HG03442 (cell line): ENCODE measurements around the gene GPRIN3.
"Not testable (repeated sequence)": the region's sequence is repeated elsewhere in the genome, so short reads cannot be mapped to it uniquely, and the experiment has no call there.

Source experiments
- ATAC-seq: cut with Tn5 transposase; IDR thresholded peaks from one replicate; pipeline ENCODE4 v1.9.1; 2021; ENCODE audit warnings: mild to moderate bottlenecking, moderate library complexity; ENCODE audit not compliant: unreplicated experiment

The GPRIN3 gene

DNA sequence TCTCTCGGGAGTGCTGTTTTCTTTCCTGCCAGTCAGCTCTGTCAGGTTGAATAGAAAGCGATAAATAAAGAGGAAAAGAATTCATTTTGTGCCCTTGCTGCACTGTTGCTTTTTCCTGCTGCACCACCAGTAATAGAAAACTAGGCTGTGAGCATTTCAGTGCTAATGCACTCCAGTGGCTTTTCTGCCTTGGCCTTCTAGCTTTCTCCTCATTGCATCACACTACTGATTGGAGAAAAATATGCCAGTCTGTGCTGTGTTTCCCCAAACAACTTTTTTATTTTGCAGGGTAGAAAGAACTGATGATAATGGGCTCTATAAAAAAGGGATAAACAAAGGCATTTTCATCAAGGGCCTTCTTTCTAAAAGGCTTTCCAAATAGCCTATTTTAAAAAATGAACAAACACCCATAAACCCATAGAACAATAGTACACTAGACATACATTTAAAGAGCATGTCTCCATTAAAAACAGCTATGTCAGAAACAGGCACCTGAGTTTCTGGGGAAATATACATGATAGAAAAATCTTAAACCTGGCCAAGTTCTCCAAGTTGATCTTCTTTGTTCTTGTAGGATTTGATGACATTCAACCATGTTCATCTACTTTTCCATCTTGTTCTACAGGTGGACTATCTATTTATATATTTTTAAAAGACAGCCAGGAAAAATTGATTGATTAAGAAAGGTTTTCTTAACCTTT is 86.3 kb downstream of the GPRIN3 start:
- no peak for ATAC-seq

DNA sequence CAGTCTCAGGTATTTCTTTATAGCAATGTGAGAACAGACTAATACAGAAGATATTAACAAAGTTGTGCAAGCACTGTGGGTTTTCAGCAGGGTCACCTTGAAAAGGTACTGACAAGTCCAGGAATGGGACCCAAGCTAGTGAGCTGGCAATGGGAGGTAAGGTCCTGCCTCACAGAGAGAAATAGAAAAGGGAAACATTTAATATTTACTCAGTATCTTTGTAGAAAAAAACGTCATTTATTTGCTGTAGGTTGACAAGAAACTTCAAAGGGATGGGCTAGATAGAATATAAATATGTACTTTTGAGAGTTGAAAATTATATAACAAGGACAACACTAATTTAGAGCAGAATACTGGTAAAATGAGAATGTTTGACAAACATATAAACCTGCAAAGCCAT is 89.0 kb downstream of the GPRIN3 start:
- ATAC-seq, result no peak

DNA sequence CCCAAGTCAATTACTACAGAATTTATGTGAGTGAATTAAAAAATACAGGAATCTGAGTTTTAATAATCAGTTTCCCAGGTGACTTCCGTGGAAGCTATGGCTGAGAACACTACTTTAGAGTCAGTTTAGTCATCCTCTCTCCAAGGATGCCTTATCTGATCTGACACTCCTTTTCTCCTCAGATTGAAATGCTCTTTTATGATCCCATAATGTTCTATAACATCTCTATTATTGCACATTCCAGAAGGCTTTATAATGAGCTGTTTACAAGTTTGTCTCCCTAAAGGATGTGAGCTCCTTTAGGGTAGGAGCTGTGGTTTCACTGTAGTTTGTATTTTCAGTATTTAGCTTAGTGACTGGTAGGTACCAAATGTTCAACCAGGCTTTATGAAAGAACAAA is 90.0 kb downstream of the GPRIN3 start:
- no peak for ATAC-seq

DNA sequence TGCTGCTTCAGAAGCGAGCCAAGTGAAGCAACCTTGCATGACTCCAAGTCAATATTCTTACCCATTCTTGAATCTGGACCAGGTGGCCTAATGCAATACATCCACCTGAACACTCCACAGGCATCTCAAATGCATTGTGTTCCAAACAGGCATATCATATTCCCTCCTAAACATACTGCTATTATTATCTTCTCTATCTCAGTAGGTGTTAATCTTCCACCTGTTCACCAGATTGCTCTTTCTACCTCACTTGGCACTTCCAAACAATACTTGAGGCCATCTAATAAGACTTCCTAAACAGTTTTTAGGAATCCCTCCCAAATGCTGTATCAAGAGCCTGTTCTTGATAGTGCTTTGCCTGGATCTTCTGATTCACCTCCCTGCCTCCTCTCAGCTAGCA is 90.7 kb downstream of the GPRIN3 start:
- no peak for ATAC-seq

DNA sequence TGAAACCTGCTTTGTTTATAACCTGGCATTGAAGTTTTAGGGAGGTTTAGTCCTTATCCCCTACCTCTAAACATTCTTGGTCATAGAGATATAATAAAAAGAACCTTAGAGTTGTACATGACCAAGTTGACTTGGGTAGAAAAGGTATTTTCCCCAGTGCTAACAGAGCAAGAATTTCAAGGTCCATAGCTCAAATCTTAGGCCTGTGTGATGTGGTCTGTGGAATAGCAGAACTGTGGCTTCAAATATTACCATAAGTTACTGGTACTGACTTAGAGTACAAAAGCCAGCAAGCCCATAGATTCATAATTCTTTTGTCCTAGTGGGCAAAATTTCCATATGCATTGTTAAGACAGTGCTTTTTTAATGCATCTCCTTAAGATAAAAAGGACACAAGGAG is 91.2 kb downstream of the GPRIN3 start:
- no peak for ATAC-seq

DNA sequence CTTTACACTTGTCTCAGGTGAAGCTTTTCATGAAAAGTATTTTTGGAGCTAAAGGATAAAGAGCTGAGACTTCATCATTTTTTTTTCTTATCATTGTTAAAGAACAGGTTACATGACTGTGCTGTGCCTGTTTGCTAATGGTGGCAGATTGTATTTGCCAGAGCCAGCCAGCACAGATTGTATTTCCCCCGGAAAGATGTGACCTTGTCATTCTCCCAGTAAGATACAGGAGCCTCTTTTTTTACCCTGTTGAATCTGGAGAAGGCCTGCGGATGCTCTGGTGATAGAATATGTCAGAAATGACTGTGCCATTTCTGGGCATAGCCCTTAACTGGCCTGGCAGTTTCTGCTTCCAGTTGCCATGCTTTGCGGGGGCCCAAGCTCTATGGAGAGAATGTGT is 91.9 kb downstream of the GPRIN3 start:
- no peak for ATAC-seq

DNA sequence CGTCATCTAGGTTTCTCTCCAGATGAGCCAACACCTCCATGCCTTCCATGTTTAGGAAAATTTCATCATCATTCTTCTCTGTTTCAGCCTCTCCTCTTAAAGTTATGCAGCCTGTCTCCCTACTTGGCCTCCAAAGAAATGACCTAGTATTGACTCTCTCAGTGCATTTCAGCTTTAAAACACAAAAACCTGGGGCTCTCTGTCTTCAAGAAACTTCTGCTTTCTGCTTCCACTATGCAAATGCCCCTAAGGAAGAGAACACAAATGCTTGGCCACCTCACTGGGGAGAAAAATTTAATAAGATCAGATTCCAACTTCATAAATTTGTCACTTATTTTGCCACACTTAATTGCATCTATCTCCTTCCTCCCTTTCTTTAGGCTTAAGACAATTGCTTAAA is 93.3 kb downstream of the GPRIN3 start:
- ATAC-seq, result no peak

DNA sequence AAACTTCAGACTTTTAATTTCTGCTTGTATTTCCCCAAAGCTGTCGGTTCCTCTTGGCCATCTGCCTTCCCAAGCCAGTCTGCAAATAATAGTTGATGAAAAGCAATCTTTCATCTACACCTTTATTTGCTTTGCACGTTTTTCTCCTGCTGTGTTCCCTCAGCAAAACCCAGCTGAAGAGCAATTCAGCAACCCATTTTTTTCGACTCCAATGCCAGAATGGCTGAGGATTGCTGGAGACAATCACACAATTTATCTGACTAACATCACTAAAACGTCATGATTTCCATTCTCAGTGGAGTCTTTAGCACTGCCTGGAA is 94.3 kb downstream of the GPRIN3 start:
- ATAC-seq, result no peak

DNA sequence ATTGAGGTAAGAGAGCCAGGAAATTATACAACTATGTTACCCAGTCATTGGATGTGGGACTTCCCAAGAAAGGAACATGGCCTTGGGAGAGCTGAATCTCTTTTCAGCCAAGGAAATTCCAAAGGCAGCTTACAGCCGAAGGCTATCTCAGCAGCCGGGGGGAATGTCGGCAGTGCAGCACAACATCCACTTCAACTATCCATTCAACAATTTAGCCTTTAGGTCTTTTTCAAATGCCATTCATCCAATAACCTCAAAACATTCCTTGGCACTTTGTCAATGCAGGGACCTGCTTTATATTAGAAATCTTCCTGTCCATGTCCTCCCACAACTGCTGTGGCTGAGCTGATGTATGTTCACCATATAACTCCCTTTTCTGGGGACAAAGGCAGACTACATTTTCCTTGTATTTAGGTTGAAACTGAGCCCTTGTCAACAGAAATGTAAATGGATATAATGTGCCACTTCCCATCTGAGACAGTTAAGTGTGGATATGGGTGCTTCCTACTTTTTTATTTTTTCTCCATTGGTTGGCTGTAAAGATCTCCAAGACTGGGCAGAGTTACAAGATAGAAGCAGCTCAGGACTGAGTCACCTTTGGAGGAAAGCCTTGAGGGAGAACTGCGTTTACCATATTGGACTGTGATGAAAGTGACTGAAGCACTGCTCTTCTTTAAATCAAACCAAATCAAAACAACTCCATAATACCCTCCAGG is 94.8 kb downstream of the GPRIN3 start:
- ATAC-seq, result no peak

DNA sequence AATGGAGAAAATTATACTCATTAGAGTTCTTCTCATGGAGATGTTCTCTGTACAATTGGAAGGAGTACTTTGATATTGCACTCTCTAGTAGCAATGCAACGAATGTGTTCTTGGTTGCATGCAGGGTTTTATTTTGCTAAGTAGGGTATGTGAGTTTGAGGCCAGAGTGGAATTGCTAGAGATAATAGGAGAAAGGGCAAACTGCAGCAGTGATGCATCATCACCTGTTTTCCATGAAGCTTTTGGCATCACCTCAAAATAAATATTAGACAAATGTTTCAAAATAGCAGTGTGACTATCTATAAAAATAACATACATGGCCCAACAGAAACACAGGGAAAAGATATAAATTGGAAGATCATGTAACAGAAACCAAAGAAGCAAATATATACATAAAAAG is 103.0 kb downstream of the GPRIN3 start:
- ATAC-seq, result no peak

DNA sequence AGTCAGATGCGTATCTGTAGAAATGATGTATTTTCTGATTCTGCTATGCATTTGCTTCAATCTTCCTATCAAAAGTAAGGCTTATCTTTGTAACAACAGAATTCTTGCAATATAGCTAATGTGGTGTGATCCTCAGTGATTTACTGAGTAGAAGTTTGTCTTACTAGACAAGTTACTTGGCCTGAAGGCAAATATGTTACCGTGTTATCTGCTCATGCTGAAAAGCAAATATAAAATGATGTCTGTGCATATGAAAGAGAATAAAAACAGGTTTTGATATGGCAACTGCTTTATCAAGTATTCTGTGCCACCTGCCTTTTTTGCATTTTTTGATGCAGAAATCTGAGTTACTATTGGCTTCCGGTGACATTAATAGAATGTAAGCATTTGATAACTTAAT is 103.7 kb downstream of the GPRIN3 start:
- no peak for ATAC-seq

DNA sequence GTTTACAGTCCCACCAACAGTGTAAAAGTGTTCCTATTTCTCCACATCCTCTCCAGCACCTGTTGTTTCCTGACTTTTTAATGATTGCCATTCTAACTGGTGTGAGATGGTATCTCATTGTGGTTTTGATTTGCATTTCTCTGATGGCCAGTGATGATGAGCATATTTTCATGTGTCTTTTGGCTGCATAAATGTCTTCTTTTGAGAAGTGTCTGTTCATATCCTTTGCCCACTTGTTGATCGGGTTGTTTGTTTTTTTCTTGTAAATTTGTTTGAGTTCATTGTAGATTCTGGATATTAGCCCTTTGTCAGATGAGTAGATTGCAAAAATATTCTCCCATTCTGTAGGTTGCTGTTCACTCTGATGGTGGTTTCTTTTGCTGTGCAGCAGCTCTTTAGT is 108.2 kb downstream of the GPRIN3 start:
- not testable (repeated sequence) for ATAC-seq

DNA sequence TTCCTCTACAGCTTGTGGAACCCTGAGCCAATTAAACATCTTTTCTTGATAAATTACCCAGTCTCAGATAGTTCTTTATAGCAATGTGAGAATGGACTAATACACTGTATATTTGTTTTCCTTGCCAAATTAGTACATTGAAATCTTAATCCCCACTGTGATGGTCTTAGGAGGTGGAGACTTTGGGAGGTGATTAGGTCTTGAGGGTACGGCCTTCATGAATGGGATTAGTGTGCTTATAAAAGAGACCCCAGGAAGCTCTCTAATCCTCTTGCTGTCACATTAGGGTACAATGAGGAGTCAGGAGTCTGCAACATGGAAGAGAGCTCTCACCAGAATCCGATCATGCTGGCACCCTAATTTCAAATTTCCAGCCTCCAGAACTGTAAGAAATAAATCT is 109.7 kb downstream of the GPRIN3 start:
- ATAC-seq, result no peak

DNA sequence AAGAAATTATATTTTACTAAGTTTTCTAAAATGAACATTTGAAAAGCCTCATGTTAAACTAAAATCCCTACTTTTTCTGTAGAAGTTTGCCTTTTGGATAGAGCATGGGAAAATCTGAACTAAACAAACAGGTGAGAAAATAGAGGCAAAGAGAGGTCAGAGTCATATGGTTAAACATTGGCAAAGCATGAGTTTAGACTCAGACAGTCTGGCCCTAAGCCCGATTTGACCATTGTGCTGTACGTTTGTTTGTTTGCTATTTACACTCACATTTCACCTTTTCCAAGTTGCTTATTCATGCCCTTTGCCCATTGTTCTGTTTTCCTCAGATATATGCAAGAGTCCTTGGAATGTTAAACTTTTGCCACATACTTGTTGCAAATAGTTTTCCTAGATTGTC is 110.9 kb downstream of the GPRIN3 start:
- ATAC-seq, result no peak

DNA sequence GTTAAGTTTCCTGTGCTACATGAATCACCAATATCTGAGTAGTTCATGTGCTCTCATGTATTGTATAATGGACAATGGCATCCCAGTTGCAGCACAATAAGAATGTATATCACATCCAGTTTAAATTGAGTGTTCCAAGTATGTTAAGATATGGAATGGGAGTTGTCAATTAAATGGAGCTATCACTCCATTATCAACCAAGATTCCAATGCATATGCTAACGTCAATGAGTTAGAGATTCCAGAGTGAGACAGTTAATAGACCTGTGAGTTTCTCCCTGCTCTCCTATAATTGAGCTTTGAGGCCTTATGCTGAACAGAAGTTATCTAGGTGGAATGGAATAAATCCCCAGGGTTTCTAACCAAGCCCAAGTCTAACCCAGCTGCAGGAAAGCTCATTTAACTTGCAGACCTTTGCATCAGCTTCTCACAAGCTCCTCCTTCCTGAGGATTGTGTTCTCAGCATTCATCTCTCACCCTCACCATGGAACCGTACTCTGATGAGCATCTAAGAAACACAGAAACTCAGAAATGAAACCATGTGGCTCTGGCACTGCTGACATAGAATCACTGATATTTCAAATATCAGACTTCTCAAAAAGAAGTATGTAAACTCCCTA is 111.4 kb downstream of the GPRIN3 start:
- ATAC-seq, result no peak

DNA sequence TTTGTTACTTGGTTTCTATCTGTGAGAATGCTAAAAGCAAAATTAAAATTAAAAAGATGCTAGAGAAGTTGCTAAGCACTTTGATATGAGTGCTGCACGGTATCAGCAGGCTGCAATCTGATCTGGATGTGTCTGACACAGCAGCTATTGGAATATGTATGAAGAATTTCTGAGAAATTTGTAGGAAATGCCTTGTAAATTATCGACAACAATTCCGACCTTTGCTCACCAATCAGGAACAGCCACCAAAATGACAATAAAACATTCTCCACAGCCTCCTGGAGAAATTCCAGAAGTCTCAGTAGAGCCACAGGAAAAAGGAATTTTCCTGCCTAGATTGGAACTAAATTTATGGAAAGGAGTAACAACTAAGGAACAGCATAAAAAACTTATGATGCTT is 113.8 kb downstream of the GPRIN3 start:
- no peak for ATAC-seq
